Measurements from ENCODE around the gene FLOT1. TPM values are rescaled to one million over a fixed set of nuclear protein-coding genes. Genes with fewer than 3 reads are reported as not detected.
A peak's percentile ranks its signal among the peaks of the same experiment; 100 is the strongest.

The FLOT1 gene
- total RNA-seq, 1 experiment from 2014 or later, result 110 TPM

DNA sequence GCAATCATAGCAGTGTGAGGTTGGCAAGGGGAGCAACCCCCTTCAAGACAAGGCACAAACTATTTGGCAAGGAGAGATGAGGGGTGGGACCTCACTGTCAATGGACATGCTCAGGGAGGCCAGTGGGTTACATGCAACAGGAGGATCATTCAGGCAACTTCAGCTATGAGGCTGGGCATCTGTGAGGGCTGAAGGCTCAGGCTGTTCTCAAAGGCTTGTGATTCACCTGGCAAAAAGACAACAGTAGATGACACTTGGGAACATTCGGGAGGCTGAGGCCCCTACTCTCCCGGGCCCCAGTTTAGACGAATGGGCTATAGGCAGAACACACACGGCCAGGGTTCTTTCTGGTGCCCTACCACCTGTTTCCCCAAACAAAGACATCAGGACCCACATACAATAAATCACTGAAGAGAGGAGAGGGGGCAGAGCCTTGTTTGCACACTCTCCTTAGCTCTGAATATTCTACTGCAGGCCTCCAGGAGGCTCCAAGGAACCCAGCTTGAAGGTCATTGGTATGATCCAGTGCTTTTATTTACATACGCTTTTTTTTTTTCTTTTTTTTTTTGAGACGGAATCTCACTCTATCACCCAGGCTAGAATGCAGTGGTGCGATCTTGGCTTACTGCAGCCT lies 14.4 kb downstream of the FLOT1 start:
- peaks cover 45% of the 10 kb centered on the region for H3K36me3 Mint-ChIP-seq
- DNase-seq (ENCODE audit: low spot score) (no peak), ATAC-seq (no peak)
- peaks cover 22% of the 10 kb centered on the region for H3K4me1 Mint-ChIP-seq
- ChIA-PET POLR2A (interaction anchor here (1.3 kb wide), 1 partner anchor 11 kb away, joined by 3 read pairs; the partner anchor contains the start of gene MDC1), CTCF (interaction anchor here (0.6 to 1.4 kb wide), 7 partner anchors 14 to 582 kb away, joined by 3 to 7 read pairs (median 3); partner anchors contain the start of gene FLOT1)
- H3K27ac Mint-ChIP-seq, result peak overlapping the region; percentile 43; the same call in 1 of the 2 replicates
- no peaks in the 10 kb centered on the region for H3K27me3 Mint-ChIP-seq (ENCODE audit: low read depth)
- H3K4me3 Mint-ChIP-seq, result no peak overlapping the region
- H3K9me3 Mint-ChIP-seq, result no peaks in the 10 kb centered on the region
- TF ChIP-seq JUN (CRISPR knock-in tag; IDR thresholded peaks at IDR 0.05) (no peak), FOXP1 (CRISPR knock-in tag; IDR thresholded peaks at IDR 0.05; ENCODE audit: borderline replicate concordance) (no peak)
- TF ChIP-seq, protein P1, sequence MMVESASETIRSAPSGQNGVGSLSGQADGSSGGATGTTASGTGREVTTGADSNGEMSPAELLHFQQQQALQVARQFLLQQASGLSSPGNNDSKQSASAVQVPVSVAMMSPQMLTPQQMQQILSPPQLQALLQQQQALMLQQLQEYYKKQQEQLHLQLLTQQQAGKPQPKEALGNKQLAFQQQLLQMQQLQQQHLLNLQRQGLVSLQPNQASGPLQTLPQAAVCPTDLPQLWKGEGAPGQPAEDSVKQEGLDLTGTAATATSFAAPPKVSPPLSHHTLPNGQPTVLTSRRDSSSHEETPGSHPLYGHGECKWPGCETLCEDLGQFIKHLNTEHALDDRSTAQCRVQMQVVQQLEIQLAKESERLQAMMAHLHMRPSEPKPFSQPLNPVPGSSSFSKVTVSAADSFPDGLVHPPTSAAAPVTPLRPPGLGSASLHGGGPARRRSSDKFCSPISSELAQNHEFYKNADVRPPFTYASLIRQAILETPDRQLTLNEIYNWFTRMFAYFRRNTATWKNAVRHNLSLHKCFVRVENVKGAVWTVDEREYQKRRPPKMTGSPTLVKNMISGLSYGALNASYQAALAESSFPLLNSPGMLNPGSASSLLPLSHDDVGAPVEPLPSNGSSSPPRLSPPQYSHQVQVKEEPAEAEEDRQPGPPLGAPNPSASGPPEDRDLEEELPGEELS (CRISPR knock-in tag; IDR thresholded peaks at IDR 0.05), result no peak

- Mint-ChIP-seq H3K27me3 (ENCODE audit: low read depth) (no peaks in the 10 kb centered on the region), H3K9me3 (no peaks in the 10 kb centered on the region), H3K4me3 (no peak overlapping the region), H3K4me1 (peaks cover 32% of the 10 kb centered on the region), H3K36me3 (peaks cover 58% of the 10 kb centered on the region), H3K27ac (no peak overlapping the region)
- ATAC-seq (no peak), DNase-seq (ENCODE audit: low spot score) (no peak)
- ChIA-PET CTCF (interaction anchor here (1.0 to 1.9 kb wide), 3 partner anchors 48 to 361 kb away, joined by 3 to 7 read pairs (median 7); partner anchors contain the start of gene DHX16), POLR2A (interaction anchor here (0.6 to 1.6 kb wide), 2 partner anchors 10 to 157 kb away, joined by 6 to 8 read pairs; partner anchors contain the start of gene MDC1)
- TF ChIP-seq CREM (CRISPR knock-in tag; IDR thresholded peaks at IDR 0.05) (no peak), TP53 (CRISPR knock-in tag; IDR thresholded peaks at IDR 0.05) (no peak), ZNF396 (CRISPR knock-in tag; IDR thresholded peaks at IDR 0.05; ENCODE audit: borderline replicate concordance) (no peak), ZNF281 (CRISPR knock-in tag; IDR thresholded peaks at IDR 0.05) (no peak), ETV6 (CRISPR knock-in tag; IDR thresholded peaks at IDR 0.05) (no peak), RELA (CRISPR knock-in tag; IDR thresholded peaks at IDR 0.05; ENCODE audit: borderline replicate concordance) (no peak), IRF1 (CRISPR knock-in tag; IDR thresholded peaks at IDR 0.05) (no peak), ZNF423 (CRISPR knock-in tag; IDR thresholded peaks at IDR 0.05) (no peak), TEAD4 (CRISPR knock-in tag; IDR thresholded peaks at IDR 0.05) (no peak), NR1H2 (CRISPR knock-in tag; IDR thresholded peaks at IDR 0.05) (no peak), ZNF317 (CRISPR knock-in tag; IDR thresholded peaks at IDR 0.05; ENCODE audit: borderline replicate concordance, low read depth) (no peak), ZNF512 (CRISPR knock-in tag; IDR thresholded peaks at IDR 0.05; ENCODE audit: borderline replicate concordance) (no peak), MYBL2 (CRISPR knock-in tag; IDR thresholded peaks at IDR 0.05) (no peak)
- TF ChIP-seq, protein P2, sequence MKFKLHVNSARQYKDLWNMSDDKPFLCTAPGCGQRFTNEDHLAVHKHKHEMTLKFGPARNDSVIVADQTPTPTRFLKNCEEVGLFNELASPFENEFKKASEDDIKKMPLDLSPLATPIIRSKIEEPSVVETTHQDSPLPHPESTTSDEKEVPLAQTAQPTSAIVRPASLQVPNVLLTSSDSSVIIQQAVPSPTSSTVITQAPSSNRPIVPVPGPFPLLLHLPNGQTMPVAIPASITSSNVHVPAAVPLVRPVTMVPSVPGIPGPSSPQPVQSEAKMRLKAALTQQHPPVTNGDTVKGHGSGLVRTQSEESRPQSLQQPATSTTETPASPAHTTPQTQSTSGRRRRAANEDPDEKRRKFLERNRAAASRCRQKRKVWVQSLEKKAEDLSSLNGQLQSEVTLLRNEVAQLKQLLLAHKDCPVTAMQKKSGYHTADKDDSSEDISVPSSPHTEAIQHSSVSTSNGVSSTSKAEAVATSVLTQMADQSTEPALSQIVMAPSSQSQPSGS (CRISPR knock-in tag; IDR thresholded peaks at IDR 0.05; ENCODE audit: borderline replicate concordance, low read depth), result no peak
- TF ChIP-seq, protein P3, sequence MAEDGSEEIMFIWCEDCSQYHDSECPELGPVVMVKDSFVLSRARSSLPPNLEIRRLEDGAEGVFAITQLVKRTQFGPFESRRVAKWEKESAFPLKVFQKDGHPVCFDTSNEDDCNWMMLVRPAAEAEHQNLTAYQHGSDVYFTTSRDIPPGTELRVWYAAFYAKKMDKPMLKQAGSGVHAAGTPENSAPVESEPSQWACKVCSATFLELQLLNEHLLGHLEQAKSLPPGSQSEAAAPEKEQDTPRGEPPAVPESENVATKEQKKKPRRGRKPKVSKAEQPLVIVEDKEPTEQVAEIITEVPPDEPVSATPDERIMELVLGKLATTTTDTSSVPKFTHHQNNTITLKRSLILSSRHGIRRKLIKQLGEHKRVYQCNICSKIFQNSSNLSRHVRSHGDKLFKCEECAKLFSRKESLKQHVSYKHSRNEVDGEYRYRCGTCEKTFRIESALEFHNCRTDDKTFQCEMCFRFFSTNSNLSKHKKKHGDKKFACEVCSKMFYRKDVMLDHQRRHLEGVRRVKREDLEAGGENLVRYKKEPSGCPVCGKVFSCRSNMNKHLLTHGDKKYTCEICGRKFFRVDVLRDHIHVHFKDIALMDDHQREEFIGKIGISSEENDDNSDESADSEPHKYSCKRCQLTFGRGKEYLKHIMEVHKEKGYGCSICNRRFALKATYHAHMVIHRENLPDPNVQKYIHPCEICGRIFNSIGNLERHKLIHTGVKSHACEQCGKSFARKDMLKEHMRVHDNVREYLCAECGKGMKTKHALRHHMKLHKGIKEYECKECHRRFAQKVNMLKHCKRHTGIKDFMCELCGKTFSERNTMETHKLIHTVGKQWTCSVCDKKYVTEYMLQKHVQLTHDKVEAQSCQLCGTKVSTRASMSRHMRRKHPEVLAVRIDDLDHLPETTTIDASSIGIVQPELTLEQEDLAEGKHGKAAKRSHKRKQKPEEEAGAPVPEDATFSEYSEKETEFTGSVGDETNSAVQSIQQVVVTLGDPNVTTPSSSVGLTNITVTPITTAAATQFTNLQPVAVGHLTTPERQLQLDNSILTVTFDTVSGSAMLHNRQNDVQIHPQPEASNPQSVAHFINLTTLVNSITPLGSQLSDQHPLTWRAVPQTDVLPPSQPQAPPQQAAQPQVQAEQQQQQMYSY (CRISPR knock-in tag; IDR thresholded peaks at IDR 0.05), result no peak
- TF ChIP-seq, protein P4, sequence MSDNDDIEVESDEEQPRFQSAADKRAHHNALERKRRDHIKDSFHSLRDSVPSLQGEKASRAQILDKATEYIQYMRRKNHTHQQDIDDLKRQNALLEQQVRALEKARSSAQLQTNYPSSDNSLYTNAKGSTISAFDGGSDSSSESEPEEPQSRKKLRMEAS (CRISPR knock-in tag; IDR thresholded peaks at IDR 0.05), result no peak
Measured at GRCh38 chr6:30726506-30727413, 15.7 kb downstream of the FLOT1 start.

Data from WTC11 (cell line).